ENCODE data around the gene CAMTA1. TPM values are rescaled to one million over a fixed set of nuclear protein-coding genes. Genes with fewer than 3 reads are reported as not detected.
A peak's percentile ranks its signal among the peaks of the same experiment; 100 is the strongest.

Gene CAMTA1
- total and polyA plus RNA-seq, 2 experiments from 2014 or later, result 213 to 341 TPM

- Histone ChIP-seq H3K36me3 (no peaks in the 10 kb centered on the region), H3K4me1 (ENCODE audit: low read depth) (no peaks in the 10 kb centered on the region), H3K4me3 (no peak overlapping the region), H3K27ac (no peak overlapping the region), H3K27me3 (no peaks in the 10 kb centered on the region), H3K9me3 (ENCODE audit: low read depth) (no peaks in the 10 kb centered on the region)
- TF ChIP-seq CTCF (IDR thresholded peaks at IDR 0.05; ENCODE audit: low read depth, low read length), result no peak
- DNase-seq (ENCODE audit: low read depth in 1 of 2, low spot score in 1 of 2), result no peak
Measured at GRCh38 chr1:7677815-7678214, 892.6 kb downstream of the CAMTA1 start.

- H3K36me3 ChIP-seq, result no peaks in the 10 kb centered on the region
Measured at GRCh38 chr1:7678491-7679158, 893.4 kb downstream of the CAMTA1 start.

GRCh38 chr1:7679159-7679872, 894.1 kb downstream of the CAMTA1 start:
- no peaks in the 10 kb centered on the region for H3K27me3 ChIP-seq
- no peaks in the 10 kb centered on the region for H3K4me1 ChIP-seq (ENCODE audit: low read depth)
- no peaks in the 10 kb centered on the region for H3K9me3 ChIP-seq (ENCODE audit: low read depth)
- no peak for TF ChIP-seq CTCF (IDR thresholded peaks at IDR 0.05; ENCODE audit: low read depth, low read length)
- H3K4me3 ChIP-seq, result peak overlapping the region; percentile 52
- no peaks in the 10 kb centered on the region for H3K36me3 ChIP-seq
- DNase-seq (ENCODE audit: low read depth in 1 of 2, low spot score in 1 of 2), result no peak
- H3K27ac ChIP-seq, result no peak overlapping the region

More at GRCh38 chr1:7678491-7679158, 893.4 kb downstream of the CAMTA1 start:
- Histone ChIP-seq H3K27ac (no peak overlapping the region), H3K27me3 (no peaks in the 10 kb centered on the region), H3K9me3 (ENCODE audit: low read depth) (no peaks in the 10 kb centered on the region), H3K4me3 (no peak overlapping the region), H3K4me1 (ENCODE audit: low read depth) (no peaks in the 10 kb centered on the region)
- no peak for TF ChIP-seq CTCF (IDR thresholded peaks at IDR 0.05; ENCODE audit: low read depth, low read length)
- DNase-seq (ENCODE audit: low read depth in 1 of 2, low spot score in 1 of 2), result no peak

- Histone ChIP-seq H3K4me3 (peak overlapping the region; percentile 52), H3K9me3 (ENCODE audit: low read depth) (no peaks in the 10 kb centered on the region), H3K27ac (no peak overlapping the region), H3K36me3 (no peaks in the 10 kb centered on the region), H3K4me1 (ENCODE audit: low read depth) (no peaks in the 10 kb centered on the region), H3K27me3 (no peaks in the 10 kb centered on the region)
- TF ChIP-seq CTCF (IDR thresholded peaks at IDR 0.05; ENCODE audit: low read depth, low read length), result no peak
- DNase-seq (ENCODE audit: low read depth in 1 of 2, low spot score in 1 of 2), result no peak
Measured at GRCh38 chr1:7679873-7680206, 894.6 kb downstream of the CAMTA1 start.

GRCh38 chr1:7680207-7680954, 895.1 kb downstream of the CAMTA1 start:
- H3K9me3 ChIP-seq (ENCODE audit: low read depth), result no peaks in the 10 kb centered on the region

More at GRCh38 chr1:7680207-7680954, 895.1 kb downstream of the CAMTA1 start:
- Histone ChIP-seq H3K27me3 (no peaks in the 10 kb centered on the region), H3K4me3 (peak overlapping the region; percentile 52), H3K36me3 (no peaks in the 10 kb centered on the region), H3K4me1 (ENCODE audit: low read depth) (no peaks in the 10 kb centered on the region), H3K27ac (no peak overlapping the region)
- peak; percentile 61 to 74 for DNase-seq (ENCODE audit: low read depth in 1 of 2, low spot score in 1 of 2)
- TF ChIP-seq CTCF (IDR thresholded peaks at IDR 0.05; ENCODE audit: low read depth, low read length), result no peak

Data from cardiac muscle cell (in vitro differentiated cells and primary cell).